NK-92 treated with Interleukin-12 subunit alpha and Interleukin-12 subunit beta, amount 100 ng/mL, for 24 hours (cell line): ENCODE data around the gene CCER1.
"Not testable (repeated sequence)": the region's sequence is repeated elsewhere in the genome, so short reads cannot be mapped to it uniquely, and the experiment has no call there.

Experiments
- DNase-seq: peaks from one replicate; lab custom pipeline; 2025; lab: John Stamatoyannopoulos, UW

Gene CCER1

DNA sequence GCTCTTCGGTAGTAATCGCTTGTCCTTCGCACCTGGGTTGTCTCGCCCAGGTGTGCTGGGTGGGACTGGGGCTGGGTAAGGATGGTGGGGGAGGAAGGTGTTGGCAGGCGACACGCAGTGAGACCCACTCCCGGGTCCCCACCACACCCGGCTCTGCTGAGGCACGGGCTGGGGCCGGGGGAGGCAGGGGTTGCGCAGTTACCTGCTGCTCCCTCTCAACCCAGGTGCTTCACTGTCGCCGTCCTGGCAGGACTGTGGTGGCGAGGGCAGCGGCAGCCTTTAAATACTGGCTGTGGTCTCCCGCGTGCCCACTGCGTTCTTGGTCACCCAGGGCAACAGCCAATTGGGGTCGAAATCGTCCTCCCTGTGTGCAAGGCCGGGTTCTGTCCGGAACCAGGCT lies at the start of gene CCER1:
Gene CCER1, minus strand, starts transcription at position 256 of the 400 bp plus-strand sequence. CDS start 434 bp downstream, outside the sequence.
- no peak for DNase-seq

DNA sequence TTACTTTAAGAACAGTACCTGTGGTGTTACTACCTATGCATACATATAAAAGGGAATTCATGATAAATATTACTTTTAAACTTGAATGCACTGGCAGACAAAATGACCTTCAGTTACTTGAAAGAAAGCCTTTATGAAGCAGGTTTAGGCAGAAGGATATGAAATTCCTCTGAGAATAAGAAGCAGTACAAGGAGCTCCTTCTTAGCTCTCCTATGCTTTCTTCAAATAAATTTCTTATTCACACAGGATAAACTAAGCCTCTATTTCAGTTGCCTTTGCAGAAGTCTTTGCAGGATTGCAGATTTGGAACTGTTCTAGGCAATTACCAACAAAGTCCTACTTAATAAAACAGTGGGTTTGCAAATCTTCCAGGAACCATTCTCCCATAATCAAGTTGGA lies 48.8 kb upstream of the CCER1 start:
- no peak for DNase-seq

GRCh38 chr12:91001306-91001705 lies 46.3 kb upstream of the CCER1 start:
- DNase-seq = no peak

- no peak for DNase-seq
Measured at GRCh38 chr12:90999966-91000365, 45.0 kb upstream of the CCER1 start.

DNA sequence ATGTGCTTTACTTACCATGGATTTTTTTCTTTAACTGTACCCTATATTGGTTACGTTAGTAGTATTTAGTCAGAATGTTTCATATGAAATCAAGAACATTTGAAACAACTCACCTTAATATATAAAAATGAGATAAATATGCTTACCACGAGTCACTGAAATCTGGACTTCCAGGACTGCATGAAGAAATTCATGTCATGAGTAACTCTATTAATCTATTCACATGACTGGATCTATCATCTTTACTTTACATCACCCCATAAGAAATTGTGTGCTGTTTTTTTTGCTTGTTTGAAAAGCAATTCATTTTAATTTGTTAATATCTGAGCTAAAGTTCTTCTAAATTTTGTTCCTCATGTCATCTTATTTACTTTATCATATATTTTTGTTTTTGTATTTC lies 44.6 kb upstream of the CCER1 start:
- no peak for DNase-seq

DNA sequence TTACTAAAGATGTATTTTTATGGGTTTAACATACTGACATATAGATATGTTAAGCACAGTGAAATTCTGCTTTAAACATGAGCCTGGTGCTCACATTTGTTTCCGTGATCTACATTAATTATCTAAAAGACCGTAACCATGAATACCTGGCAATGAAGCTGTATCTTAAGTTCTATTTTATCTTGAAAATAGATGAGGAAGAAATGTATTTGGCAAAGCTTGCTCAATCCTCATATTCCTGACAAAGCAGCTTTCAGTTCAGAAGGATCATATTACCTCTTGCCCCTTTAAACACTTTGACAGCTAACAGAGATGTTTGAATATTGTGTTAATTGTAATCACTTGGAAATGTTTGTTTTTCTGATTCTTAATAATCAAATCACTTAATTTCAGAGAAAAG lies 40.0 kb upstream of the CCER1 start:
- no peak for DNase-seq

DNA sequence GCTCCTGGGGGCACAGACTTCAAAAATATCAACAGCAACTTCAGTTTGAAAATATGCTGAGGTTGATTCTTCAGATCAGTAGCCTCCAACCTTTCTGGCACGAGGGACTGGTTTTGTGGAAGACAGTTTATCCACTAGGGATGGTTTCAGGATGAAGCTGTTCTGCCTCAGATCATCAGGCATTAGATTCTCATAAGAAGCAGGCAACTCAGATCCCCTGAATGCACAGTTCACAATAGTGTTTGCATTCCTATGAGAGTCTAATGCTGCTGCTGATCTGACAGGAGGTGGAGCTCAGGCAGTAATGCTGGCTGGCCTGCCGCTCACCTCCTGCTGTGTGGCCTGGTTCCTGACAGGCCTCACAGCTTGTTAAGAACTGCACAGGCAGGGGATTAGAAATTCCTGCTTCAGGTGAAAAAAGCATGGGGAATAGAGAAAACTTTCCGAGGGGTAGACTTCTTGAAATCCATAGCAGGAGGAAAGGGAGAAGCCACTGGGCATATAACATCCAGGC lies 37.0 kb upstream of the CCER1 start:
- no peak for DNase-seq

- DNase-seq = no peak
Measured at GRCh38 chr12:90990611-90991010, 35.6 kb upstream of the CCER1 start.

DNA sequence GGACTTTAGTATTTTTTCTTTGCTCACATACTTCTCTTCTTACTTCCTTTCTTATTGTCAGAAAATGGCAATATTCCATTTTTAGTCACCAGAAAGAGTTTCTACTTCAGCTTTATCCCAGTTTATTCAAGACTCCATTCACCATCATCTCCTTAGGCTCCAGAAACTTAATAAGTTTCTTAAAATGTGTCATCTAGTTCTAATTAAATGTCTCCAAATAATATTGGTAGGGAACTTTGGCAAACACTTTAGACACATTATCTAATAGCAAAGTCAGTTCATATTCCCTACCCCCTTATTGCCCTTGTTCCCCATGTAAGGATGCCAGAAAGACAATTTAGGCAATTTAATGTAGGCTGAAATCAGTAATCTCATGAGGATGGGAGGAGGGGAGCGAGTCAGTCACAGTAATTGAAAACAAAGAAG lies 34.7 kb upstream of the CCER1 start:
- DNase-seq = no peak

- no peak for DNase-seq
Measured at GRCh38 chr12:90987520-90987919, 32.5 kb upstream of the CCER1 start.

GRCh38 chr12:90987101-90987500 lies 32.1 kb upstream of the CCER1 start:
- no peak for DNase-seq

- not testable (repeated sequence) for DNase-seq
Measured at GRCh38 chr12:90985331-90985730, 30.4 kb upstream of the CCER1 start.

DNA sequence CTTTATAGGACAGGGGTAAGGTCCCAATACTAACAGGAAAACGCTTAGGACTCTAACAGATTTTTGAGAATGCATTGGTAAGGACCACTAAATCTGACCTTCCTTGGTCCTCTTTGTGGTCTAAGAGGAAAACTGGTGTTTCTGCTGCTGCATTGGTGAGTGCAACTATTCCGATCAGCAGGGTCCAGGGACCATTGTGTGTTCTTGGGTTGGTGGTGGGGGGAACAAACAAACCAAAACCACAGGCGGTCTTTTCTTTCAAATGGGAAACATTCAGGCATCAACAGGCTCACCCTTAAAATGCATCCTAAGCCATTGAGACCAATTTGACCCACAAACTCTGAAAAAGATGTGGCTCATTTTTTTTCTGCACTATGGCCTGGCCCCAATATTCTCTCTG lies 29.1 kb upstream of the CCER1 start:
- DNase-seq = no peak

DNA sequence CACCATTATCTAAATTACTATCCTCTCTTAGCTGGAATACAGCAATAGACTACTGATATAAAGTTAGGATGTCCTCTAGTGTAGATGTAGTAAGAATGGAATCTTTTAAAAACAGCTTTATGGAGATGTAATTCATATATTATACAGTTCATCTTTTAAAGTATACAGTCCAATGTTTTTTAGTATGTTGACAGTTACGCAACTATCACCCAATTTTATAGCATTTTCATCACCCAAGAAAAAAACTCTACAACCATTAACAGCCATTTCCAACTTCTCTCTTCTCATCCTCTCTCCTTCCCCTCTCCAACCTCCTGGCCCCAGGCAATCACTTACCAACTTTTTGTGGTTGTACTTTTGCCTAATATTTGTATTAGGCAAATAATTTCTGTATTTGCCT lies 27.2 kb upstream of the CCER1 start:
- no peak for DNase-seq

DNA sequence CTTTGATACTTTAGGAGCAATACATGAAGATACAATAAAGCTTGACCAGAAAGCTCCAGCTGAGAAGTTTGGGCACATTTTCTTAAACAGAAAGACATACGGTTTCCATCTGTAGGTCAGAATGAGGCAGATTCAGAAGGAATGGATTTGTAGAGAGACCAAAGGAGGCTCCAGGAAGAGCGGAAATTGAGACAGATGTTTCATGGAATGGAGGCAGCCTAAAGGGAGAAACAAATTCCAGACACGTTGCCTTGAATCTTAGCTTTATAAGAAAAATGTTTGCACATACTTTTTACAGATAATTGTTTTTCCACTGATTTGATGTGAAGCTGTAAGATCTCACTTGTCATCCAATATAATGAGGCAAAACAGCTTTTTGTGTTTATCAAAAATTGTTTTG lies 25.0 kb upstream of the CCER1 start:
- no peak for DNase-seq

- DNase-seq = no peak
Measured at GRCh38 chr12:90979019-90979418, 24.0 kb upstream of the CCER1 start.

DNA sequence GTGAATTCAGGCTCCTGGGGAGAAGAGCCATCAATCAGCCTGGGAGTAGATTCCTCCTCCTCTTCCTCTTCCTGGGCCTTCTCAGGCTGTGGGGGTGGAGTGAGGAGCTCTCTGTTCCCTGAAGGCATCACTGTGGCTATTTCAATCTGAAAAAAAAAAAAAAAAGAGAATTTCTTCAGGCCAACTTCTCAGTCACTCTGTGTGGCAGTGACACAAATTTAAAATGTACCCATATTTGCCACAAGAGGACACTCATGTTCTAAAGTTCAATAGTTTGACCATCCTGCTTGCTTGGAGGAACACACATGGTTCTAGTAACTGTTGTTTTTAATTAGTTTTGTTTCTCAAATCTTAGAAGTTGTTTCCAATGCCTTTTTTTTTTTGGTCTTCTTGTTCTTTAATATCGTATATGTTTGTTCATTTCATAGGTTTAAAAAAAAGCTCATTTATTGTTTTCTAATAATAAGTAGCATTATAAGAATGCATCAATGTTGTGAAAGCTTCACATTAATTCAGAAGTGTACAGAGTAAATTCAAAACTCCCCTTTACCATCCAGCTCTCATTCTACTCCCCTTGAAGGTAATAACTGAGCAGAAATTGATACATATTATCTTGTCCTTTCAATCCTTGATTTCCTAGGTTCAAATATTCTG lies 23.3 kb upstream of the CCER1 start:
- no peak for DNase-seq

- no peak for DNase-seq
Measured at GRCh38 chr12:90977224-90977623, 22.2 kb upstream of the CCER1 start.

GRCh38 chr12:90974286-90974685 lies 19.3 kb upstream of the CCER1 start:
- no peak for DNase-seq

DNA sequence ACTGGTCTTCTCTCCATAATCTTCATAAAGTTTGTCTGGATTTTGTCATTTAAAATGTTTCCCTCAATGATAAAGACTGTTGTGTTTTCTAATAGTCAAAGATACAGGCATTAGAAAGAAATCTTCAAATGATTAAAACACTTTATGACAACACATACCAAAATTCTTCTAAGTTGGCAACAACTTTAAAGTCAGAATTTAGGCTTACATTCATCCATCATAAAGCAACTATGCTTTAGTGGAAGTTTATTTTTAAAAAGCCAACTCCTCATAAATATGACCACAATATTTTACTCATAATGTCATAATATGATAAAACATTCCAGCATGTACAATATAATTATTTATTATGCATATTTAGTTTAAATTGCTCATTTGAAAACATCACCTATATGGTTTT lies 17.2 kb upstream of the CCER1 start:
- DNase-seq = no peak

GRCh38 chr12:90970911-90971310 lies 15.9 kb upstream of the CCER1 start:
- DNase-seq = no peak

GRCh38 chr12:90970471-90970870 lies 15.5 kb upstream of the CCER1 start:
- no peak for DNase-seq

DNA sequence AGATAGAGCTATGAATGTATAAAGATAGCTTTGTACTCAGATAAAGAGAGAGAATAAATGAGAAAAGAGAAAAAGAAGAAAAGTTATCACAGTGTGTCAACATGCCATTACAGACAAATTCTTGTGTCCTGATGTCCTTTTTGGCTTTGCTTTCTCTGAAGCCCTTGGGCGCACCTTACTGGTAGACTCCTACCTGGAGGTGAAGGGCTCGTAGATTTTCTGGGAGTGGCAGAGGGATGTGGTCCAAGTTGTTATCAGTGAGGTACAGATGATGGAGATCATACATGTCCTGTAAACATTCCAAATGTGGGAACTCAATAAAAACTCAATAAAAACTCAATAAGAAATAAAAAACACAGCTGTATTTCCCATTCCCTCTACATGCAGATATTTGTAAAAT lies 14.9 kb upstream of the CCER1 start:
- DNase-seq = no peak

DNA sequence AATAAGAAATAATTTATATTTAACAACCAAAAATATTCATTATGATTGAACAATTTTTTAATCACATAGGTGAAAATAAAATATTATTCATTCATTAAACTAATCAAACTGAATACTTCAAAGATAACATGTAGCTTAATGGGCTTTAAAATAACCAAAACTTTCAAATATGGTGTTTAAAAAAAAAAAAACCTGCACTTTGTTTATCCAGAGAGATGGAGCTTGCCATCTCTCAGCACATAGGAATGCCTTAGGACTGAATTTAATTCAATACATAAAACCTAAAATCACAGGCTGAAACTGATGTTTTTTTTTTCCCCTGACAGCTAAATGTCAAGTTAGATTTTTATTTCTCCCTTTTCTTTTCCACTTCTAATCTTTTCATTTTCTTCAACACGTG lies 14.4 kb upstream of the CCER1 start:
- DNase-seq = no peak
